Transverse colon (tissue), 4 donors: ENCODE results near the gene NLE1. TPM values are rescaled to one million over a fixed set of nuclear protein-coding genes. Genes with fewer than 3 reads are reported as not detected.
A peak's percentile ranks its signal among the peaks of the same experiment; 100 is the strongest.

Experiments used
- DNase-seq: peaks from one replicate; pipeline ENCODE4 v3.0.0-alpha.2; 2019
- H3K27ac ChIP-seq, 4 donors: fragments of 200-600 bp; sonication (generic); 2 replicates each; pipeline ENCODE4 v1.5.1; 2016 to 2018; ENCODE audit warnings: inconsistent platforms in 4 of 4
- H3K27me3 ChIP-seq: fragments of 200-600 bp; sonication (generic); 2 replicates; pipeline ENCODE4 v1.5.1; 2017; ENCODE audit warnings: inconsistent platforms
- H3K36me3 ChIP-seq, 4 donors: fragments of 200-600 bp; sonication (generic); 2 replicates each; pipeline ENCODE4 v1.5.1; 2017 to 2019; ENCODE audit warnings: inconsistent platforms in 4 of 4
- H3K4me1 ChIP-seq, 4 donors: fragments of 200-600 bp; sonication (generic); 2 replicates each; pipeline ENCODE4 v1.5.1; 2017 to 2020; ENCODE audit warnings: inconsistent platforms in 4 of 4
- H3K4me3 ChIP-seq, 4 donors: fragments of 200-600 bp; sonication (generic); 1 replicate in 1 of 4; 2 replicates in 3 of 4; pipeline versions ENCODE4 v1.5.1 to v1.6.1; 2017 to 2019; ENCODE audit warnings: inconsistent platforms in 4 of 4
- H3K9me3 ChIP-seq, 2 donors: fragments of 200-600 bp; sonication (generic); 2 replicates each; pipeline ENCODE4 v1.5.1; 2017 to 2019; ENCODE audit warnings: inconsistent platforms in 2 of 2
- CTCF ChIP-seq, 5 experiments: fragments of 200-600 bp in 3 of 5; fragments of 450-650 bp in 2 of 5; sonication (generic) in 3 of 5; IDR thresholded peaks; 1 replicate in 2 of 5; 2 replicates in 3 of 5; pipeline ENCODE4 v1.5.1; 2016 to 2017; ENCODE audit warnings: antibody characterized with exemption in 5 of 5, inconsistent platforms in 3 of 5, mild to moderate bottlenecking in 2 of 5, moderate library complexity in 1 of 5
- EP300 ChIP-seq: sonication (generic); formaldehyde crosslinking; IDR thresholded peaks from one replicate; pipeline ENCODE4 v1.6.1; 2017; ENCODE audit warnings: antibody characterized with exemption, low read depth
- POLR2A ChIP-seq: fragments of 450-650 bp; IDR thresholded peaks from one replicate; pipeline ENCODE4 v1.6.1; 2016; ENCODE audit warnings: antibody characterized with exemption, mild to moderate bottlenecking, moderate library complexity
- POLR2AphosphoS5 ChIP-seq, 3 donors: sonication (generic); formaldehyde crosslinking; IDR thresholded peaks; one replicate each; pipeline ENCODE4 v1.6.1; 2016; ENCODE audit warnings: antibody characterized with exemption in 3 of 3
- WGBS, 2 donors: methylation state at CpG; one replicate each; pipeline ENCODE4 v1.1.5; 2018; ENCODE audit warnings: low coverage in 1 of 2; 5-methylcytosine and 5-hydroxymethylcytosine counted together
- in situ Hi-C, 4 donors: fragments of 200-750 bp; cut with MboI; loops; one replicate each; pipeline versions ENCODE4 v1.15.0 to v1.15.1; 2017; ENCODE audit warnings: low sequenced_read_pairs in 3 of 4, low pct_ligation_motif_present in 1 of 4, low pct_unique_long_range_greater_than_20kb in 1 of 4
- intact Hi-C: fragments of 100-400 bp; cut with DNase I; formaldehyde crosslinking; loops from one replicate; pipeline ENCODE4 v1.15.1; 2023; ENCODE audit warnings: low total_unique reads
- total RNA-seq, 4 donors: library from RNA; depleted of rRNA; stranded (reverse); fragments of >200 nt; gene quantifications; one replicate each; pipeline ENCODE4 v1.1.0, GENCODE V29; 2016

Gene NLE1
- total RNA-seq, 4 donors from 2014 or later: 4.0 to 13.2 (median 6.9) TPM

GRCh38 chr17:35161281-35161761 lies 19.2 kb upstream of the NLE1 start:
- TF ChIP-seq POLR2A (no peak), CTCF (IDR thresholded peaks at IDR 0.05) (no peak), POLR2AphosphoS5 (IDR thresholded peaks at IDR 0.05) (no peak), EP300 (no peak)
- Histone ChIP-seq H3K27me3 (no peaks in the 10 kb centered on the region), H3K4me3 (no peak overlapping the region), H3K4me1 (no peaks in the 10 kb centered on the region), H3K27ac (peak overlapping the region in 1 of 4 donors; percentile 6), H3K9me3 (no peaks in the 10 kb centered on the region), H3K36me3 (no peaks in the 10 kb centered on the region)
- 69% methylated on average over 3 of the region's 3 CpGs; no CpG with 5 or more reads in 1 of the 2 donors for WGBS, 2 donors
- intact Hi-C loops (no loop called here), in situ Hi-C loops (loop anchor here in 3 of 4 donors (10.0 to 25.0 kb wide), 3 partner anchors 373 to 576 kb away; partner anchors contain the start of genes SLFN12L (in 3 of the 3) and RASL10B (in 1 of the 3))
- no peak for DNase-seq

GRCh38 chr17:35160354-35161201 lies 18.5 kb upstream of the NLE1 start:
- peak overlapping the region in 1 of 4 donors; percentile 6 for H3K27ac ChIP-seq
- in situ Hi-C loops: loop anchor here in 3 of 4 donors (10.0 to 25.0 kb wide), 3 partner anchors 374 to 577 kb away; partner anchors contain the start of genes SLFN12L (in 3 of the 3) and RASL10B (in 1 of the 3)

GRCh38 chr17:35159940-35160339 lies 17.8 kb upstream of the NLE1 start:
- H3K27ac ChIP-seq: no peak overlapping the region
- no peak for DNase-seq
- H3K36me3 ChIP-seq: no peaks in the 10 kb centered on the region
- TF ChIP-seq POLR2AphosphoS5 (IDR thresholded peaks at IDR 0.05) (no peak), CTCF (IDR thresholded peaks at IDR 0.05) (no peak), POLR2A (no peak), EP300 (no peak)
- H3K27me3 ChIP-seq: no peaks in the 10 kb centered on the region
- in situ Hi-C loops: loop anchor here in 3 of 4 donors (10.0 to 25.0 kb wide), 3 partner anchors 375 to 577 kb away; partner anchors contain the start of genes SLFN12L (in 3 of the 3) and RASL10B (in 1 of the 3)
- no peaks in the 10 kb centered on the region for H3K9me3 ChIP-seq
- intact Hi-C loops: no loop called here
- 82% methylated on average over 2 of the region's 2 CpGs; no CpG with 5 or more reads in 1 of the 2 donors for WGBS, 2 donors
- H3K4me3 ChIP-seq: no peak overlapping the region
- no peaks in the 10 kb centered on the region for H3K4me1 ChIP-seq

More at GRCh38 chr17:35160354-35161201, 18.5 kb upstream of the NLE1 start:
- Histone ChIP-seq H3K4me3 (no peak overlapping the region), H3K36me3 (no peaks in the 10 kb centered on the region), H3K4me1 (no peaks in the 10 kb centered on the region), H3K27me3 (no peaks in the 10 kb centered on the region), H3K9me3 (no peaks in the 10 kb centered on the region)
- DNase-seq: no peak
- intact Hi-C loops: no loop called here
- TF ChIP-seq CTCF (IDR thresholded peaks at IDR 0.05) (no peak), EP300 (no peak), POLR2AphosphoS5 (IDR thresholded peaks at IDR 0.05) (no peak), POLR2A (no peak)
- 53 to 59% methylated on average over 10 to 13 of the region's 13 CpGs for WGBS, 2 donors

GRCh38 chr17:35155246-35155645 lies 13.1 kb upstream of the NLE1 start:
- in situ Hi-C loops: loop anchor here in 2 of 4 donors (25.0 kb wide), 2 partner anchors 382 to 582 kb away; partner anchors contain the start of genes RASL10B (in 1 of the 2) and SLFN12L (in 1 of the 2)
- TF ChIP-seq EP300 (no peak), CTCF (IDR thresholded peaks at IDR 0.05) (no peak), POLR2A (no peak), POLR2AphosphoS5 (IDR thresholded peaks at IDR 0.05) (no peak)
- Histone ChIP-seq H3K9me3 (no peaks in the 10 kb centered on the region), H3K36me3 (no peaks in the 10 kb centered on the region), H3K4me1 (no peaks in the 10 kb centered on the region), H3K27me3 (no peaks in the 10 kb centered on the region), H3K27ac (no peak overlapping the region), H3K4me3 (no peak overlapping the region)
- intact Hi-C loops: no loop called here
- DNase-seq: no peak
- WGBS, 2 donors: 93% methylated on average over 2 to 7 of the region's 7 CpGs
